Kidney glomerular epithelial cell (primary cell): ENCODE results near the gene TMX2.

ENCODE experiments used
- DNase-seq: peaks from one replicate; lab custom pipeline; 2025; lab: John Stamatoyannopoulos, UW

Gene TMX2

DNA sequence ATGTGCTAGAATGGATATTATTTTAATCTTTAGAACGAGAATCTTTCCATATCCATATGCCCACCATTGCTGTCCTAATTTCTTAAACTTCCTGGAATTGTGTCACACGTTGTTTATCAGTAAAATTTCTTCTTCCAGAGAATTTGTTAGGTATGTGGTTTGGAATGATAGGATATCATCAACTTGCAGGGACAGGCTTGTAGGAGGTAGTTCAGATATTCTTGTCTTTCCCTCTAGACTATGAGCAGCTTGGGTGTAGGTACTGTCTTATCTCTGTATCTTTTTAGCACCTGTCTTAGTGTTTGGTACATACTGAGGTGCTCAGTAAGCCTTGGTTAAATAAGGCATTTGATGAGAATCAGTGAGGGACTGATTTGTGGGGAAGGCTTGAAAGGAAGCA, 52.6 kb downstream of the TMX2 start:
- DNase-seq, result no peak

DNA sequence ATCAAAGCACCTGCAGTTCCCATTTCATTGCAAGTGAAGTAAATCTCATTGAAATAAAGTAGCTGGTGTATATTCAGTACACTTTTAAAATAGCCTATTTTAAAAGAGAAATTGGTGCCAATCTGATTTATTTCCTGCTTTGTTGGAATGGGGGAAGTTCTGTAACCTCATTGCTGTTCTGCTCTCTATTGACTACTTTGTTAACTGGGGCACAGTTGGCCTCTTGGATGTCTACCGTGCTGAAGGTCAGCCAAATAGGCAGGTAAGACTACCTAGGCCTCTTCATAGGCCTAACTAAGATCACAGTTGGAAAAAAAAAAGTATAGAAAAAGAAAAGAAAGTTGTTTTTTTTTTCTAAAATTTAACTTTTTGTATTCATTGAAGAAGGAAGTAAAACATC, 58.4 kb downstream of the TMX2 start:
- no peak for DNase-seq

DNA sequence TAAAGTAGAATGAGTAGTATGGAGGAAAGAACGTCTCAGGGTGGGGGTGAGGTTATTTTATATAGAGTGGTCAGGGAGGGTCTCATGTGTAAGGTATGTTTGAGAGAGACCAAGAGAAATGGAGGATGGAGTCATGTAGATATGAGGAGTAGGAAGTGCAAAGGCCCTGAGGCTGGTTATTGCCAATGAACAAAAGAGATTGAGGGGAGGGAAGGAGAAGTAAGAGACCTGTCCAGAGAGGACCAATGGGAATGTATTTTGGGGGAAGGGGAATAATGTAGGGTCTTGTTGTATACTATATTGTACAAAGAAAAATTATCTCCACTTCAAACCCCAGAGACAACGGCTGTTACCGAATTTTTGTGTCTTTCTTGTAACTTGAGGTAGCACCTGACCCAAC, 59.0 kb downstream of the TMX2 start:
- no peak for DNase-seq

DNA sequence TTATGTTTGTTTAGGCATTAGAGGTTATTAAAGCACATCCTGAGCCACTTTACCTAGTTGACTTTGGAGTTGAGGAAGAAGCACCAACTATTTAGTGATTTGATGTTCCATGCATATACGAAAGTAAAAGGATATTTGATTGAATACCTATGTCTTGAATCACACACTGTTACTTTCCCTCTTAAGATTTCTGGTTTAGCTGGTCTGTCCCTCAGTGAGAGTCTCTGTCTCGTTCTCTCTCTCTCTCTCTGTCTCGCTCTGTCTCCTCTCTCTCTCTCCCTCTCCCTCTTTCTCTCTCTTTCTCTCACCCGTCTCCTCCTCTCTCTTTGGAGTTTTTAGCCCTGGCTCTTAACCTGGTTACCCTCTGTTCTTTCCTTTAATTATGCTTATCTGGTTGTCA, 60.2 kb downstream of the TMX2 start:
- no peak for DNase-seq

DNA sequence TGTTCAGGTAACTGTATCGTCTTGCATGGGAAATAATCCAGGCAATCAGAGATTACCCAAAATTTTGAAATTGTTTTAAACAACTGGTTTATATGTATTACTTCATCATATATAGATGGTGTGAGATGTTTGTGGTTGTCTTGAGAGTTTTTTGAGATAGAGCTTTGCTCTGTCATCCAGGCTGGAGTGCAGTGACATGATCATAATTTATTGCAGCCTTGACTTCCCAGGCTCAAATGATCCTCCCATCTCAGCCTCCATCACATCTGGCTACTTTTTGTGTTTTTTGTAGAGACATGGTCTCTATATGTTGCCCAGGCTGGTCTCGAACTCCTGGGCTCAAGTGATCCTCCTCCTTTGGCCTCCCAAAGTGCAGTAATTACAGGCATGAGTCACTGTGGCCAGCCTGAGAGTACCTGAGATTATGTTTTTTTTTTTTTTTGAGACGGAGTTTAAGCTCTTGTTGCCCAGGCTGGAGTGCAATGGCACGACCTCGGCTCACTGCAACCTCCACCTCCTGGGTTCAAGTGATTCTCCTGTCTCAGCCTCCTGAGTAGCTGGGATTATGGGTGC, 60.7 kb downstream of the TMX2 start:
- DNase-seq, result no peak

DNA sequence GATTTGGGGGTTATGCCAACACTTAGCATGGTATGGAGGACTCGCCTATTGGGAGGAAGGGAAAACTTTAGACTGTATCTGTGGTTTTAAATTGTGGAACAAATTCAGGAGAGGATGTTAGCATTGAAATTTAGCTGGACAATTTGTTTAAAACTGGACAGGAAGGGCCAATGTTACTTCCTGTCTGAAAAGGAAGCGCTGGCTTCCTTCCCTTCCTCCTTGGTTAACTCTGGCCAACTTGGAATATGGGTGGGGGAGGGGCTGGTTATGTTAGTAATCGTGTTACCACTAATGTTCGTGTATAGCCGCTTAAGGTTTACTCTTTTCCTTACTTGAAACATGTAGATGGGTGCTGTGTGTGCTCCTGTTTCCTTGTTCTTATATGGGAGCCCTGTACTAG, 63.1 kb downstream of the TMX2 start:
- DNase-seq, result no peak

DNA sequence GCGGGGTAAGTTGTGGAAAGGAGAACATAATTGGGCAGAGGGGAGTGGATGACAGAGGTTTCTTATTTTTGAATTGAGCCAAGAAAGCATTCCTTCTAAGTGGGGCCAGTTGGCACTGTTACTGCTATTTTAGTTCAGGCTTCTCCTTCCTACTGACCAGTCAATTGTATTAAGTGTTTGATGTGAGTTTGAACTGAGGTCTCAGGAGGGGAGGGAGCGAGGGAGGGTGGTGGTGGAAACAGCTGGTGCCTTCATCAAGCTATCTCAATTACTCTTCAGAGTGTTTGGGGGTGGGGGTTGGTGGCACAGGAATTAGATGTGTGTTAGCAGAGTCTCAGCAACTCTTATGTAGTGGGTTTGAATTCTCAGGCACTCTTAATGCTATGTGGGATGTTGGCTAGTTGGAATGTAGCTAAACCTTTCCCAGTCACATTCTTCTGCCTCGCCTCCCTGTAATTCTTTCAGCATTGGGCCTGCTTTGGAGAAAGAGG, 63.7 kb downstream of the TMX2 start:
- DNase-seq, result no peak

DNA sequence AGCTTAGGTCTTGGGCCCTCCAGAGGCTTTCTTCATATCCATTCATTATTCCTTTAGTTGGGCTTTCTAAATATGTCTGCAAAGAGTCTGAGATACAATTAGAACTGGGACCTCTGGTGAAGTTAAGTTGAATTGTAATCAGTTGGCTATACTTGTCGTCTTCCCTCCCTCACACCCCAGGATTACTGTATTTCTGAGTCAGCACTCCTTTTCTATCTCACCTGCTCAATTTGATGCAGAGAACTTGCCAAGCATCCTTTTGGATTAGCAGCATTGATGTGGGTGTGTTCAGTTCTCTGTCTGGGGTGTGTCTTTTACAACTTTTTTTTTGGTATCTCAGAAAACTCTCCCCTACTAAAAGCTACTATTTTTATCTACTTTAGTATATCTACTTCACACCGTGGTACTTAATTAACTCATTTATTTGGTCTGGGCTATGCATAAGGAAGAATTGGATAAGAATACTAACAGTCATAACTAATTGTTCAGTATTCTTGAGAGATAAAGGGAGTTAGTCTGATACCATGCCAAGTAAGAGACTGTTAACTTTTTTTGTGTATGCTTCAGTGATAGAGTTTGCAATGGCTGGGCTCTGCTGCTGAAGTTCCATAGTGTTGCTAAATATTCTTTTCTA, 64.3 kb downstream of the TMX2 start:
- DNase-seq, result no peak

DNA sequence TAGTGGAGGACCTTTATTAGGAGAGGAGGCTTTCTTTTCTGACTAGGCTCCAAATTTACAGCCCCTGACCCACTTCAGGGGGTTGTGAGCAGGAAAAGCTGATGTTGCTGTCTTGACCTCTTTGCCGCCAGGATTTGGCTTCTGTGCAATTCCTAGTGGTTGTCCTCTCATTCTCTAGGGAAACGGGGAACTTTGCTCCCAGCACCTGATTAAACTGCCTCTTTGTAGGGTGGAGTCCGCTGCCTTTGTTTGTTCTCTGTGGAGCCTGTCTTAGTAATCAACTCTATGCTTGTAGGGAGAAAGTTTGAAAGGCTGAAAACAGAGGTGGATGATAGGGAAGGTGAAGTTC, 65.5 kb downstream of the TMX2 start:
- peak; percentile 63 for DNase-seq

DNA sequence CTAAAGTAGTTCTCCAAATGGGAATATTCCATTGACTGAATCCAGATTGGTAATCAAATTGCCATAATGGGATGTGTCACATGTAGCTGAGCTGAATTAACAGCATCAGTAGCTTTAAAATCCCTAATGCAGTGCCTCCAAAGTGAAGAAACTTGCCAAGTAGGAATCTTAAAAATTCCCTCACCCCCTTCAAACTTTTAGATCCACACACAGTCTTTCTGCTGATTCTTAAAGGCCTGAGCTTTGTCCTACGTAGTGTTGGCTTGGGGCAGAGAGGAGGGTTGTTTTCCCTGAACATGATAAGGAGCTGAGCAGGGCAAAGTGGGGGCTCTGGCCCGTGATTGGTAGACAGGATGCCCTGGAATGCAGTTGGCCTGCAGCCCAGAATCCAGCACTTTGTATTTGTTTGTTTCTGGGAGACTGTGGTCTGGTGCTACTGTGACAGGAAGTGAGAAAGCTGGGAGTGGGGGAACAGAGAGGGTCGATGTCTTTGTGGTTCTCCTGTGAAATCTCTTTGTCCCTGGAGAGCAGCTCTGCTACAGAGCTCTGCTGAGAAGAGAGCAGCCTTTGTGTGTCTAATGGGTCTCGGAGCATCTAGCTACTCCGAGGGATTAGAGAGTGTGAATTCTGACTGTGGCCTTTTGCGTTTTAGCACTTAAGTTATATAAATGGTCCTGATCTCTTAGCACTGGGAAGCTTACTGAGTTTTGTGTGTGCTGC, 66.1 kb downstream of the TMX2 start:
- DNase-seq, result peak; percentile 98

DNA sequence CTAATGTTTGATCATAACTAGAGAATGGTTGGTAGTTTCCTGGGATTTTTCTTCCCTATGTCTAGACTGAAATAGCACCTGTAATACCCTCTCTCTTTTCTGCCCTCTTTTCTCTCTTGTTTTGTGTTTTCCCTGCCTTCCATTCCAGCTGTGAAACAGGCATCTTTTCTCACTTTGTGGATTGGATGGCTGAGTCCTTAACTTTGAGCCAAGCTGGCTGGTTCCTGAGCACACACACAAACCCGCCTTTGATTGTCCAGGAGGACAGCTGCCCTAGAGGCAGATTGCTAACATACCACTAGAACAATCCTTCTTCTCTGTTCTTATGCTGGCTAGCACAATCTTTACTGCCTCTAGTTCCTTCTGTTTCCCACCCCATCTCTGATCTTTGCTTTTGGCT, 66.9 kb downstream of the TMX2 start:
- peak; percentile 50 for DNase-seq

DNA sequence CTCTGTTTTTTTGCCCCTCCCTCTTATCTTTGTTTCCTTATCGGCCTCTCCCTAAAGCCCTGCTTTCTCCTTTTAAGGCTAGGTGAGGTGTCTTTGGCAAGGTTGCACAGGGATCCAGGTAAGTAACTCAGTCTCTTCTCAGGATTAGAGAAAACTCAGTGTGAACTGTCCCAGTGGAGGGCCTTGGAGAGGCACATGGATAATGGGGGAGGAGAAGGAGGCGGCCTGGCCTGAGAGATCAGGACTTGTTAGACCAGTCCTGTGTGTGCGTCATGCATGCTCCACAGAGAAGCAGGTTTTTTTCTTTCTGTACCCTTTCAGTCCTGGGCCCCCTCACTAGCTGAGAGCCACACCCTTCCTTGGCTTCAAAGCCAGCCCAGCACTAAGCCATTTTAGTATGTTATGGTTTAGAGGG, 69.1 kb downstream of the TMX2 start:
- DNase-seq, result no peak

DNA sequence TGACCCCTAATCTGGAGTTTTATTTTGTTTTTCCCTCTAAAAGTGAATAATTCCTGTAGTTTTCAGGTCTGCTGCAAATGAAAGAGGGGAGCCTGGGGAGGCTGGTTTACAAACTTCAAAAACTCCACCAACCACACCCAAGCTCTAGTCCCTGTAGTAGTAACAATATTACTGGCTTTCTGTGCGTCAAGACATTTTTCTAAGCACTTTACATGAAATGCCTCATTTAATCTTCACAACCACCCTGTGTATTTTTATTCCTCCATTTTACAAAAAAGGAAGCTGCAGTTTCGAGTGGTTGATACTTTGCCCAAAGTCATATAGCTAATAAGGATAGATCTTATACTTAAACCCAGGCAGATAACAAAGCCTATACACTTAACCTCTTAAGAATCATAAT, 72.7 kb downstream of the TMX2 start:
- no peak for DNase-seq

DNA sequence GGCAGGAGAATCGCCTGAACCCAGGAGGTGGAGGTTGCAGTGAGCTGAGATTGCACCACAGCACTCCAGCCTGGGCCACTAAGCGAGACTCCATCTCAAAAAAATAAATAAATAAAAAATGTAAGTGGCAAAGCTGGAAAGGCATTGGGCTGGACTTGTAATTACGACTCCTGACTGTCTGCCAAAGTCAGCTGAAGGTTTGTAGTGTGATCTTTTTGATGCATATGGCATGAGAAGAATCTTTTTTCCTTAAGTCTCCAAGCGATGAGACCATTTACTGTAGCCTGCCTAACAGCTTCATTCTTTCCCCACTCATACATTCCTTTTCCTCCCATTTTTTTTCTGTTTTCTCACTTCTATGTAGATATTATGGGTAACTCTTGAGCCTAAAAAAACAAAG, 74.0 kb downstream of the TMX2 start:
- no peak for DNase-seq

DNA sequence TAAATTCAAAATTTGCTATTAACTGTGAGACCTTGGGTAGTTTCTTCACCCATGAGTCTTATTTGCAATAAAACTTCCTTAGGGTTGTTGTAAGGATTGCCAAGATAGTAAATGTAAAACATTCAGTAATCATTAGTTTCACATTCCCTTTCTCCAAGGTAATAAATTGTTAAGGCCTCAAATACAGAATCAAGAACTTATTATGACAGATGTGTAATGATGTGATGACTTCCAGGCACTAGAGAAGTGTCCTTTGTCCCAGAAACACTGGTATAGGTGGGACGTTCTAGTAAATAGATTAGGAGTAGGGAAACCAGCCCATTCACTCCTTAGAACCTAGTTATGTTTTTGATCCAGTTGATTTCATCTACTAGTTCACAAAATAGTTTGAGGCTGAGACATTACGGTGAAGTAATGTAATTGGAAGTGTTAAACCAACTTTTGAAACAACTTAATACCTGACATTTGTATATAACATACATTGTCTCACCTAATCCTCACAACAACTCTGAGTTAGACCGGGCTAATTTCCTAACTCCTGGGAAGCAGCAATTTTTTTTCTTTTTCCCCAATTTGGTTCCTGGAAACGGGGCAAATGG, 74.7 kb downstream of the TMX2 start:
- no peak for DNase-seq

DNA sequence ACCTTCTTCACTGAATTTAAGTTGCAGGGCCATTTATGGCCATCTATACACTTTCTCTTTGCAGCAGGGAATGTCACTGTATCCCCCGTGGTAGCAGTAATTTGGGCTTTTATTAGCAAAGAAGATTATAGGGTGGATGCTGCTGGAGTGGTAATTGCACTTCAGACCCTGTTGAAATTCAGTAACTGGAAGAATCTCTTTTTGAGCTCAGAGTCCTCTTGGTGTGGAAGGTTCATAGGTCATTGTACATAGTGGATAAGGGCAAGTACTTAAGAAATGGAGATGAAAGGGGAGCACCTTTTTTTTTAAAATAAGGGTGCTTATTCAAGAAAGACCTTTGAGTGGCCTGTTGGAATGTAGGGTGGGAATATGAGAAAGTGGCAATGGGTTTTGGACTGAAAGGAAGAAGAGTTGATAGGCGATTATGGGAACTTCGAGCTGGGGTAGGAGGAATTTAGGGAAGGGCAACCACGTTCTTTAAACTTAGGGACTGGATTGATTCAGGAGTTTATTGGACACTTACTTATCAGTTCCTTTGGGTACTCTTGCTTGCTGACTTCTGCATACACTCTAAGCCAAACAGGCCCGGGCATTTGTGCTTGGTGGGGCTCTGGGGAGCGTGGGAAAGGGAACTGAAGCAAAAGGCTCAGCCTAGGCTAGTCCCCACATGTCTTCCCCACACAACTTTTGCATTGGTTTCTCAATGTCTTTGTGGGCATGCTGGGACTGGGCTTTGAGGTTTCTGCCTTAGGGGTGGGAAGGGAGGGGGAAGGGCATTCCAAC, 75.7 kb downstream of the TMX2 start:
- DNase-seq, result no peak

DNA sequence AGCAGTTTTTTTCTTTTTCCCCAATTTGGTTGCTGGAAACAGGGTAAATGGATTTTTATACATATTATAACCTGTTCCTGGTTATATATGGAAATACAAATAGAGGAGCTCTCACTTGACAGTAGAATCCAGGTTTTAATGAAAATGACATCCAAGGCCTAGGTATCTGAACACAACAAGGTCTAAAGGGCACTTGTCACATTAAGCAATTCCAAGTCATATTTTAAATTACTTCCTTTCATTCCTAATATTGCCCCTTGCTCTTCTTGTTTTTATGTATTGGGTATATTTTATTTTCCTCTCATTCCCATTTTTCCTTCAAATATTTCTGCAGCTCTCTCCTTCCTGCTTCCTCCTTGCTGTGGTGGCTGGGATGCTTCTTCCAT, 76.3 kb downstream of the TMX2 start:
- no peak for DNase-seq
